ENCODE results near the gene LAPTM5. TPM values are rescaled to one million over a fixed set of nuclear protein-coding genes. Genes with fewer than 3 reads are reported as not detected.

The LAPTM5 gene
- total and polyA plus RNA-seq, 2 donors (not counting 3 experiments of a cell fraction or from before 2014, with no cell fraction given): 83.4 to 95.2 TPM

DNA sequence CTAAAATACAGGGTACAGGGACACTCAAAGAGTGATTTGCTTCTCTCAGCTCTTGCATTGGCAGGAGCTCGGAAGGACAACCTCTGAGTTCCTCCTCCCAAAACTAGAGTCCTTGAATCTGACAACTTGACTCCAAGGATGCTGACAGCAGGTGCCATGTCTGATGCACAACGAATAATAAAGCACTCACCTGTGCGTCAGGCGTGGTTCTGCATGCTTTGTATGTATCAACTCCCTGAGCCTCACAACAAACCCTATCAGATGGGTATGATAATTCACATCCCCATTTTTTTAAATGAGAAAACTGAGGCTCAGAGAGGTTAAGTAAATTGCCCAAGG is 1.4 kb downstream of the LAPTM5 start:
- Histone ChIP-seq H2AFZ (ENCODE audit: low read depth, low read length) (no peak overlapping the region), H3K9ac (replicated peaks; ENCODE audit: extremely low read depth, insufficient read depth, low read length) (no peak overlapping the region), H3K4me1 (ENCODE audit: control insufficient read depth, extremely low read depth, insufficient read depth, low read length) (peaks cover 31% of the 10 kb centered on the region), H3K9me3 (replicated peaks; ENCODE audit: control insufficient read depth, insufficient read depth, low read length) (no peaks in the 10 kb centered on the region), H3K27me3 (ENCODE audit: control insufficient read depth in 2 of 2, insufficient read depth in 2 of 2, low read length in 2 of 2) (no peaks in the 10 kb centered on the region), H3K4me3 (replicated peaks in 1 of 3; ENCODE audit: insufficient read depth in 1 of 3, low read depth in 1 of 3, low read length in 3 of 3) (peak overlapping the region in 1 of 3 experiments; percentile 25), H4K20me1 (replicated peaks; ENCODE audit: control insufficient read depth, extremely low read depth, insufficient read depth, low read length) (no peaks in the 10 kb centered on the region), H3K4me2 (ENCODE audit: insufficient read depth, low read length) (peak overlapping the region; percentile 93), H3K9me1 (replicated peaks; ENCODE audit: control insufficient read depth, extremely low read depth, insufficient read depth, low read length) (no peaks in the 10 kb centered on the region), H3K36me3 (ENCODE audit: control insufficient read depth in 2 of 2, extremely low read depth in 1 of 2, insufficient read depth in 2 of 2, low read length in 2 of 2) (no peaks in the 10 kb centered on the region), H3K27ac (ENCODE audit: insufficient read depth, low read depth, low read length) (peak overlapping the region; percentile 95), H3K79me2 (ENCODE audit: control insufficient read depth, insufficient read depth, low read length) (peaks cover 30% of the 10 kb centered on the region)
- dilution Hi-C loops (cut with MboI; ENCODE audit: extremely low pct_ligation_motif_present, low sequenced_read_pairs): no loop called here
- BruUV-seq (replicated peaks): no TSS peak
- no peak for FAIRE-seq
- CTCF ChIA-PET: interaction anchor here (1.0 to 3.8 kb wide), 5 partner anchors 13 to 38 kb away, joined by 3 to 38 read pairs (median 7); no protein-coding TSS in a partner anchor
- POLR2A ChIA-PET: no interaction called here
- intact Hi-C loops (cut with micrococcal nuclease): loop anchor here (1.0 kb wide), 2 partner anchors 11 to 38 kb away; no protein-coding TSS in a partner anchor
- TF ChIP-seq, protein P1, sequence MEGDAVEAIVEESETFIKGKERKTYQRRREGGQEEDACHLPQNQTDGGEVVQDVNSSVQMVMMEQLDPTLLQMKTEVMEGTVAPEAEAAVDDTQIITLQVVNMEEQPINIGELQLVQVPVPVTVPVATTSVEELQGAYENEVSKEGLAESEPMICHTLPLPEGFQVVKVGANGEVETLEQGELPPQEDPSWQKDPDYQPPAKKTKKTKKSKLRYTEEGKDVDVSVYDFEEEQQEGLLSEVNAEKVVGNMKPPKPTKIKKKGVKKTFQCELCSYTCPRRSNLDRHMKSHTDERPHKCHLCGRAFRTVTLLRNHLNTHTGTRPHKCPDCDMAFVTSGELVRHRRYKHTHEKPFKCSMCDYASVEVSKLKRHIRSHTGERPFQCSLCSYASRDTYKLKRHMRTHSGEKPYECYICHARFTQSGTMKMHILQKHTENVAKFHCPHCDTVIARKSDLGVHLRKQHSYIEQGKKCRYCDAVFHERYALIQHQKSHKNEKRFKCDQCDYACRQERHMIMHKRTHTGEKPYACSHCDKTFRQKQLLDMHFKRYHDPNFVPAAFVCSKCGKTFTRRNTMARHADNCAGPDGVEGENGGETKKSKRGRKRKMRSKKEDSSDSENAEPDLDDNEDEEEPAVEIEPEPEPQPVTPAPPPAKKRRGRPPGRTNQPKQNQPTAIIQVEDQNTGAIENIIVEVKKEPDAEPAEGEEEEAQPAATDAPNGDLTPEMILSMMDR (IDR thresholded peaks at IDR 0.05; ENCODE audit: extremely low read depth in 1 of 2, insufficient read depth in 1 of 2, low read depth in 1 of 2, low read length in 2 of 2): no peak
- DNase-seq (ENCODE audit: low read depth, low spot score): no peak

DNA sequence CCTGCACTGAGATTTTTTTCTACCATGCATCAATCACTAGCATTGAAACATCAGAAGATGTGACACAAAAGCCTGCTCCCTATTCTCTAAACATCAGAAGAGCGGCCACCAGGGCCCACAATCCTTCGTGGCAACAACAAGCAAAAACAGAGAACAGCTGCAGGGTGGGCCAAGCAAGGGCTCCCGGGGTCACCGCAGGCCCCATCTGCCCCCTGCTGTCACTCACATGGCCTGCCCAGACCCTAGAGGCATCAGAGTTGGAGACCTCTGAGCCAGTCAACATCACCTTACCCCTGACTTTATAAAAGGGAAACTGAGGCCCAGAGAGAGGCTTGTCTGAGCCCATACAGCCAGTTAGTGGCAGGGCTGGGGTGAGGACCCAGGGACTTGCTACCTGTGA is 1.8 kb downstream of the LAPTM5 start:
- Histone ChIP-seq H3K9me3 (replicated peaks; ENCODE audit: control insufficient read depth, insufficient read depth, low read length) (no peaks in the 10 kb centered on the region), H3K27me3 (ENCODE audit: control insufficient read depth in 2 of 2, insufficient read depth in 2 of 2, low read length in 2 of 2) (no peaks in the 10 kb centered on the region), H3K4me3 (replicated peaks in 1 of 3; ENCODE audit: insufficient read depth in 1 of 3, low read depth in 1 of 3, low read length in 3 of 3) (no peak overlapping the region), H3K79me2 (ENCODE audit: control insufficient read depth, insufficient read depth, low read length) (peaks cover 31% of the 10 kb centered on the region), H3K4me2 (ENCODE audit: insufficient read depth, low read length) (peak overlapping the region; percentile 93), H4K20me1 (replicated peaks; ENCODE audit: control insufficient read depth, extremely low read depth, insufficient read depth, low read length) (no peaks in the 10 kb centered on the region), H3K36me3 (ENCODE audit: control insufficient read depth in 2 of 2, extremely low read depth in 1 of 2, insufficient read depth in 2 of 2, low read length in 2 of 2) (no peaks in the 10 kb centered on the region), H3K9me1 (replicated peaks; ENCODE audit: control insufficient read depth, extremely low read depth, insufficient read depth, low read length) (no peaks in the 10 kb centered on the region), H3K27ac (ENCODE audit: insufficient read depth, low read depth, low read length) (peak overlapping the region; percentile 95), H3K4me1 (ENCODE audit: control insufficient read depth, extremely low read depth, insufficient read depth, low read length) (peaks cover 31% of the 10 kb centered on the region), H2AFZ (ENCODE audit: low read depth, low read length) (no peak overlapping the region), H3K9ac (replicated peaks; ENCODE audit: extremely low read depth, insufficient read depth, low read length) (no peak overlapping the region)
- TF ChIP-seq, protein P2, sequence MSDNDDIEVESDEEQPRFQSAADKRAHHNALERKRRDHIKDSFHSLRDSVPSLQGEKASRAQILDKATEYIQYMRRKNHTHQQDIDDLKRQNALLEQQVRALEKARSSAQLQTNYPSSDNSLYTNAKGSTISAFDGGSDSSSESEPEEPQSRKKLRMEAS (IDR thresholded peaks at IDR 0.05; ENCODE audit: insufficient read depth, insufficient read length): no peak
- TF ChIP-seq POLR2A (IDR thresholded peaks at IDR 0.05; ENCODE audit: low read depth, low read length): no peak
- no peak for TF ChIP-seq EZH2 (IDR thresholded peaks at IDR 0.05; ENCODE audit: borderline replicate concordance, low read depth, low read length, severe bottlenecking)
- TF ChIP-seq POLR2AphosphoS5 (IDR thresholded peaks at IDR 0.05; ENCODE audit: insufficient read depth, low read depth, low read length): no peak
- no peak for TF ChIP-seq GATA2 (IDR thresholded peaks at IDR 0.05; ENCODE audit: insufficient read depth, insufficient read length, low read depth, low read length)
- TF ChIP-seq JUN (IDR thresholded peaks at IDR 0.05; ENCODE audit: borderline replicate concordance, insufficient read depth, insufficient read length, low read depth): no peak
- TF ChIP-seq MYC (IDR thresholded peaks at IDR 0.05; ENCODE audit: low read depth, low read length): no peak
- TF ChIP-seq FOS (IDR thresholded peaks at IDR 0.05; ENCODE audit: borderline replicate concordance, insufficient read depth, low read length): no peak
- TF ChIP-seq, protein P1 (IDR thresholded peaks at IDR 0.05; ENCODE audit: extremely low read depth in 1 of 2, insufficient read depth in 1 of 2, low read depth in 1 of 2, low read length in 2 of 2): no peak
- no peak for FAIRE-seq
- no peak for DNase-seq (ENCODE audit: low read depth, low spot score)
- intact Hi-C loops (cut with micrococcal nuclease) (loop anchor here (1.0 kb wide), 2 partner anchors 10 to 37 kb away; no protein-coding TSS in a partner anchor), dilution Hi-C loops (cut with MboI; ENCODE audit: extremely low pct_ligation_motif_present, low sequenced_read_pairs) (no loop called here)
- CTCF ChIA-PET: interaction anchor here (1.0 to 3.8 kb wide), 3 partner anchors 23 to 37 kb away, joined by 3 to 38 read pairs (median 7); no protein-coding TSS in a partner anchor
- POLR2A ChIA-PET: no interaction called here
- no TSS peak for BruUV-seq (replicated peaks)
